OCI-LY7 (cell line): ENCODE data around the gene SEMA5A. TPM values are rescaled to one million over a fixed set of nuclear protein-coding genes. Genes with fewer than 3 reads are reported as not detected.

ENCODE experiments used
- BruUV-seq: library from RNA; stranded (reverse); fragments of 400-500 nt; replicated peaks from 2 replicates; lab custom pipeline; 2021; lab: Mats Ljungman, UMichigan
- CTCF ChIA-PET: fragments of 300-600 bp; sonication (Branson Sonifier 250); formaldehyde crosslinking; loops from one replicate; lab custom pipeline; 2022; ENCODE audit warnings: antibody characterized with exemption; ENCODE audit not compliant: unreplicated experiment; lab: Charles Lee
- POLR2A ChIA-PET: fragments of 300-600 bp; sonication (Branson Sonifier 250); formaldehyde crosslinking; loops from one replicate; lab custom pipeline; 2022; ENCODE audit warnings: antibody characterized with exemption; lab: Charles Lee
- DNase-seq: peaks from one replicate; pipeline ENCODE4 v3.0.0-alpha.2; 2015; ENCODE audit warnings: low spot score
- H2AFZ ChIP-seq: fragments of 200-600 bp; sonication (generic), shearing (Covaris generic); 2 replicates; pipeline ENCODE4 v1.6.1; 2014; ENCODE audit warnings: mild to moderate bottlenecking, antibody characterized with exemption, low read length, moderate library complexity
- H3K27ac ChIP-seq: fragments of 200-600 bp; sonication (generic); 2 replicates; pipeline ENCODE4 v1.5.1; 2014; ENCODE audit warnings: mixed run types, low read depth, mild to moderate bottlenecking, moderate library complexity, low read length, inconsistent platforms; ENCODE audit not compliant: poor library complexity, severe bottlenecking
- H3K36me3 ChIP-seq: fragments of 200-600 bp; sonication (generic); 2 replicates; pipeline ENCODE4 v1.6.1; 2014; ENCODE audit warnings: mild to moderate bottlenecking, antibody characterized with exemption, low read length, moderate library complexity, mixed read lengths; ENCODE audit not compliant: insufficient read depth
- H3K4me1 ChIP-seq: fragments of 200-600 bp; sonication (generic); 2 replicates; pipeline ENCODE4 v1.5.1; 2014; ENCODE audit warnings: mild to moderate bottlenecking, low read length; ENCODE audit not compliant: insufficient read depth, poor library complexity, severe bottlenecking
- H3K4me2 ChIP-seq: fragments of 200-600 bp; sonication (generic); 2 replicates; pipeline ENCODE4 v1.6.1; 2014; ENCODE audit warnings: mild to moderate bottlenecking, low read length
- H3K4me3 ChIP-seq: fragments of 200-600 bp; sonication (generic); 2 replicates; pipeline ENCODE4 v1.5.1; 2014; ENCODE audit warnings: mild to moderate bottlenecking, low read depth, low read length; ENCODE audit not compliant: poor library complexity, severe bottlenecking
- H3K79me2 ChIP-seq: fragments of 200-600 bp; sonication (generic); 2 replicates; pipeline ENCODE4 v1.6.1; 2016; ENCODE audit warnings: low read depth, mild to moderate bottlenecking, low read length, moderate library complexity, mixed read lengths; ENCODE audit not compliant: insufficient read depth
- H3K9me2 ChIP-seq: fragments of 200-600 bp; sonication (generic); 2 replicates; pipeline ENCODE4 v1.6.1; 2016; ENCODE audit warnings: mild to moderate bottlenecking, low read length, mixed read lengths; ENCODE audit not compliant: insufficient read depth
- H3K9me3 ChIP-seq: fragments of 200-600 bp; sonication (generic); 2 replicates; pipeline ENCODE4 v1.6.1; 2014; ENCODE audit warnings: mild to moderate bottlenecking, mixed run types, low read length, mixed read lengths
- H4K20me1 ChIP-seq: fragments of 200-600 bp; sonication (generic); 2 replicates; pipeline ENCODE4 v1.6.1; 2014; ENCODE audit warnings: mild to moderate bottlenecking, antibody characterized with exemption, low read length, moderate library complexity, mixed read lengths; ENCODE audit not compliant: insufficient read depth
- EZH2phosphoT487 ChIP-seq: fragments of 200-600 bp; sonication (generic); IDR thresholded peaks from 2 replicates; pipeline ENCODE4 v1.6.1; 2018; ENCODE audit warnings: low read depth, borderline replicate concordance, mild to moderate bottlenecking, mixed run types, antibody characterized with exemption, low read length, moderate library complexity, mixed read lengths
- intact Hi-C: fragments of 100-400 bp; cut with micrococcal nuclease; formaldehyde crosslinking; loops from one replicate; pipeline ENCODE4 v1.10.0; 2022; ENCODE audit not compliant: unreplicated experiment
- total RNA-seq, 2 experiments: library from RNA; depleted of rRNA in 1 of 2; stranded (reverse); fragments of >200 nt in 1 of 2; shearing (Covaris generic) in 1 of 2; gene quantifications; 2 replicates each; pipeline ENCODE4 v1.2.3, GENCODE V29; 2014 to 2022
- TF ChIP-seq, protein P1 (sequence below): fragments of 200-600 bp; sonication (generic); conservative IDR thresholded peaks from 2 replicates; pipeline ENCODE4 v1.5.1; 2014; ENCODE audit warnings: mild to moderate bottlenecking, antibody characterized with exemption, low read length, moderate library complexity, mixed read lengths

The SEMA5A gene
- total RNA-seq, 2 experiments from 2014 or later: not detected

DNA sequence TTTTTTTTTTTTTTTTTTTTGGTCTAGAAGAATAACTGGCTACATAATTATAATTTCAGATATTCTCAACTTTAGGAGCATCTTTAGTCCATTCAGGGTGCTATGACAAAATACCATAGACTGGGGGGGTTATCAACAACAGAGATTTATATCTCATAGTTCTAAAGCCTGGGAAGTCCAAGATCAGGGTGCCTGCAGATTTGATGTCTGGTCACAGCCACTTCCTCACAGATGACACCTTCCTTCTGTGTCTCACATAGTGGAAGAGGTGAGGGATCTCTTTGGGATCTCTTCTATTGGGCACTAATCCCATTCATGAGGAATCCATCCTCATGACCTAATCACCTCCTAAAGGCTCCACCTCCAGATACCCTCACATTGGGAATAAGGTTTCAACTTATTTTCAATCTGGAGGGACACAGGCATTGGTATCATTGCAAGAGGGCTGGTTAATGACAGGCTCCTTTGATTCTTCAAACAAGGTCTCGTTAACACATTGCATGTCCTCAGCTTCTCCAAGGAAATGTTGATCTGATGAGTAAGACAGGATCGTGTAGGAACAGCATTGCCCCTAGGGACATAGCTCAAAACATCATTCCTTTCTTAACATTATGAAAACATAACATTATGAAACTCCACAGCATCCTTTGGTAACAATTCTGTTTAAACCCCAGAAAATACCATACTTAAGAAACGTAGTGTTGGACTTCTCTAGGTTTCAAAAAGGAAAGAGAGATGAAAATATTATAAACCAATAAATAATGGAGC, 372.4 kb downstream of the SEMA5A start:
- Histone ChIP-seq H3K4me3 (no peak overlapping the region), H3K9me2 (no peaks in the 10 kb centered on the region), H3K9me3 (no peaks in the 10 kb centered on the region), H3K4me2 (no peak overlapping the region), H3K36me3 (no peaks in the 10 kb centered on the region), H3K27ac (no peak overlapping the region), H4K20me1 (no peaks in the 10 kb centered on the region), H3K4me1 (no peaks in the 10 kb centered on the region), H3K79me2 (no peaks in the 10 kb centered on the region), H2AFZ (no peak overlapping the region)
- no TSS peak for BruUV-seq
- no peak for DNase-seq
- intact Hi-C loops: no loop called here
- CTCF ChIA-PET: no interaction called here
- POLR2A ChIA-PET: interaction anchor here (0.6 kb wide), 1 partner anchor 116 kb away, joined by 3 read pairs; no protein-coding TSS in a partner anchor
- TF ChIP-seq, protein P1, sequence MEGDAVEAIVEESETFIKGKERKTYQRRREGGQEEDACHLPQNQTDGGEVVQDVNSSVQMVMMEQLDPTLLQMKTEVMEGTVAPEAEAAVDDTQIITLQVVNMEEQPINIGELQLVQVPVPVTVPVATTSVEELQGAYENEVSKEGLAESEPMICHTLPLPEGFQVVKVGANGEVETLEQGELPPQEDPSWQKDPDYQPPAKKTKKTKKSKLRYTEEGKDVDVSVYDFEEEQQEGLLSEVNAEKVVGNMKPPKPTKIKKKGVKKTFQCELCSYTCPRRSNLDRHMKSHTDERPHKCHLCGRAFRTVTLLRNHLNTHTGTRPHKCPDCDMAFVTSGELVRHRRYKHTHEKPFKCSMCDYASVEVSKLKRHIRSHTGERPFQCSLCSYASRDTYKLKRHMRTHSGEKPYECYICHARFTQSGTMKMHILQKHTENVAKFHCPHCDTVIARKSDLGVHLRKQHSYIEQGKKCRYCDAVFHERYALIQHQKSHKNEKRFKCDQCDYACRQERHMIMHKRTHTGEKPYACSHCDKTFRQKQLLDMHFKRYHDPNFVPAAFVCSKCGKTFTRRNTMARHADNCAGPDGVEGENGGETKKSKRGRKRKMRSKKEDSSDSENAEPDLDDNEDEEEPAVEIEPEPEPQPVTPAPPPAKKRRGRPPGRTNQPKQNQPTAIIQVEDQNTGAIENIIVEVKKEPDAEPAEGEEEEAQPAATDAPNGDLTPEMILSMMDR: no peak
- TF ChIP-seq EZH2phosphoT487: no peak

DNA sequence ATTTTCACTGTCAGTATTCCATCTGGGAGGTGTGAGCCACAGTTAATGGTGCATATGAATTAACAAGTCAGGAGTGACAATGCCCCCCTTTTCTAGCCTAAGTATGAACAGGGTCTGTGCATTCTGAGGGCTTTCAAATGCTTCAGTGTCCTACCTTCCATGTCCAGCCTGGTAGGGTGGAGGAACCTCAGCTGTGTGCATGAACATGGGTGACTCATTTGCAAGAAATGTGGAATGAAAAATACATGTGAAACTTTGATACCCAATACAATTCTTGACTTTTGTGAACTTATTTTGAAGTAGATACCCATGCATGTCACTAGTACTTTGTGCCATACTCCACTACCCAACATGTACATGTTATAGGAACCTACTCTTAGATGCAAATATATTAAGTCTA, 375.8 kb downstream of the SEMA5A start:
- no peaks in the 10 kb centered on the region for H3K9me3 ChIP-seq
- no peak overlapping the region for H3K4me3 ChIP-seq
- H3K9me2 ChIP-seq: no peaks in the 10 kb centered on the region
- no peak overlapping the region for H3K4me2 ChIP-seq
- H3K36me3 ChIP-seq: no peaks in the 10 kb centered on the region
- no peak for TF ChIP-seq EZH2phosphoT487
- TF ChIP-seq, protein P1: no peak
- H3K27ac ChIP-seq: no peak overlapping the region
- CTCF ChIA-PET: no interaction called here
- DNase-seq: no peak
- intact Hi-C loops: no loop called here
- H4K20me1 ChIP-seq: no peaks in the 10 kb centered on the region
- no peaks in the 10 kb centered on the region for H3K79me2 ChIP-seq
- POLR2A ChIA-PET: no interaction called here
- H3K4me1 ChIP-seq: no peaks in the 10 kb centered on the region
- H2AFZ ChIP-seq: no peak overlapping the region
- BruUV-seq: no TSS peak

DNA sequence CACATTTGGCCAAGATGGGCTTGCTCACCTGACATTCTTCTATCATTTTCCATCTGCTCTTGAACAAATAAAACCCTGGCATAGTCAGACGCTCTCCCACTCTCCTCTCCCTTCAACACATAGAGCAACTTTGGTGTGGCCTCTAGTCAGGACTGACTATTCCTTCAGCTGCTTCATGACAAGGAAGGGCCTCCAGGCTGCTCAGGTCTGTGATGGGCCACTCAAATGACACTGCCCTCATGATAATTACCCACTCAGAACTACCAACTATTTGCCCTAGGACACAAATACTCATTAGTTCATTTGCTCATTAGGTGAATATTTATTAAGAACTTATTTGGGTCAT, 376.3 kb downstream of the SEMA5A start:
- TF ChIP-seq, protein P1: no peak
- no peak for TF ChIP-seq EZH2phosphoT487
- no peaks in the 10 kb centered on the region for H4K20me1 ChIP-seq
- H2AFZ ChIP-seq: no peak overlapping the region
- intact Hi-C loops: no loop called here
- H3K27ac ChIP-seq: no peak overlapping the region
- CTCF ChIA-PET: no interaction called here
- no peaks in the 10 kb centered on the region for H3K9me3 ChIP-seq
- H3K4me2 ChIP-seq: no peak overlapping the region
- POLR2A ChIA-PET: no interaction called here
- no peaks in the 10 kb centered on the region for H3K79me2 ChIP-seq
- no peaks in the 10 kb centered on the region for H3K36me3 ChIP-seq
- H3K4me3 ChIP-seq: no peak overlapping the region
- no peaks in the 10 kb centered on the region for H3K4me1 ChIP-seq
- BruUV-seq: no TSS peak
- DNase-seq: no peak
- no peaks in the 10 kb centered on the region for H3K9me2 ChIP-seq
